T-helper 1 cell treated with Interleukin-12 subunit alpha and Interleukin-12 subunit beta and Interleukin-4 antibody, amounts not matched to agents 30 ng/mL and 1 ng/mL, for 36 hours (primary cell): ENCODE results near the gene TBX21. TPM values are rescaled to one million over a fixed set of nuclear protein-coding genes. Genes with fewer than 3 reads are reported as not detected.

Source experiments
- intact Hi-C: fragments of 100-400 bp; cut with micrococcal nuclease; formaldehyde crosslinking; loops from one replicate; pipeline ENCODE4 v1.15.1; 2024
- total RNA-seq: library from RNA; stranded (reverse); gene quantifications from 2 replicates; pipeline ENCODE4 v1.2.3, GENCODE V29; 2022

The TBX21 gene
- total RNA-seq, 1 donor from 2014 or later, result 51.3 TPM

DNA sequence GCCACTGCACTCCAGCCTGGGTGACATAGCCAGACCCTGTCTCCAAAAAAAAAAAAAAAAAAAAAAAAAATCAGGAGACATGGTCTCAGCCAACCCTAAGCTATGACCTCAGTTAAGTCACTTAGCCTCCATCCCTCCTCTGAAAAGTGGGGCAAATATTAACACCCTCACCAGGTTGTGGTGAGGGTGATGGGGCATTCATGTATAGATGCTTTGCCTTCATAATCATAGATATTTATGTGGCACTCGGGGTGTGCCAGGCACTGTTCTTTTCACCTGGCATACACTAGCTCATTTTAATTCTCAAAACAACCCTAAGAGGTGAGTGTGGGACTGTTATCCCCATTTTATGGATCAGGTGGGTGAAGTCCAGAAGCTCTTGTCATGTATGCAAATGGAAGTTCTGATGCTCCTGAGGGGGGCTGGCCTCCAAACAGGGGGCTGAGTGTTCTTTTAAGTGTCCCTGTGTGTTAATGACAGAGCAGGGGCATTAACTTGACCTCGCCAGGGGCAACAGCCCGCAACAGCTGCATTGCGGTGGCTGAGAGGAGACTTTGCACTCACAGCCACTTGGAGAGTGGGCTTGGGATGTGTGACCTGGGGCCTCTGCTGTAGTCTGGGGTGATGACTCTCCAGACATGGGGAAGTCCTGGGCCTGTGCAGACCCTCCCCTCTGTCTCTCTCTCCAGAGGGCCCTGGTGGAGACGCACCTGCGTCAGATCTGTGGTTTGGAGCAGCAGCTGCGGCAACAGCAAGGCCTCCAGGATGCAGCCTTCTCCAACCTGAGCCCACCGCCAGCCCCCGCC, 34.9 kb upstream of the TBX21 start:
- intact Hi-C loops, result loop anchor here (1.0 to 2.0 kb wide), 3 partner anchors 37 to 104 kb away; no protein-coding TSS in a partner anchor

DNA sequence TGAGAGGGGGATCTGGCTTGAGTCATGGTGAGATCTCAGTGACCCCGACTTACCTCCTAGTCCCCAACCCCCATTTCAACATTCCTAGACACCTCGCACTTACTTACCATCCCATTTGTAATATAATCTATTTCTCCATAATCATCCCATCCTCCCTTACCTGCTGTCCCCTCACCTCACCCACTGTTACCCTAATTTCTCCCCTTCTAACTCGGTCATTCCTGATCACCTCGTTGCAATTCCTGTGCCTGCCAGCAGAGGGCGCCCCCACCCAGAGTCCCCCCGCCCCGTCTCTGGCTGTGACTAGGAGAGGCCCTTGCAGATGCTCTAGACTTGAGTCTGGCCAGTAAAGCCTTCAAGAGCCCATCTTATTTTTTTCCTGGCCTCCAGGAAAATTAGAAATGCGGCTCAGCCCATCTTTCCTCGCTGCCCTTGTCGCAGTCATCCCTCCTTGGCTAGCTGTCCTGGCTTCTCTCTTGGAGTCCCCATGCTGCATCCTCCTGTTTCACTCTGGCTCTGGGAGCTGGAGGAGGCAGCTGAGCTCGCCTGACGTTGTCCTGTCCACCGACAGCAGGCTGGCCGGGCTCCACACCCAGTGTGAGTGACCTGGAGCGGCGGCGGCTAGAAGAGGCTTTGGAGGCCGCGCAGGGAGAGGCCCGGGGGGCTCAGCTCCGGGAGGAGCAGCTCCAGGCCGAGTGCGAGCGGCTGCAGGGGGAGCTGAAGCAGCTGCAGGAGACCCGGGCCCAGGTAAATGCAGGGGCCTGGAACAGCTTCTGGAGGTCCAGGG, 34.1 kb upstream of the TBX21 start:
- intact Hi-C loops, result loop anchor here (1.0 to 2.0 kb wide), 8 partner anchors 18 to 103 kb away; partner anchors contain the start of gene TBX21

DNA sequence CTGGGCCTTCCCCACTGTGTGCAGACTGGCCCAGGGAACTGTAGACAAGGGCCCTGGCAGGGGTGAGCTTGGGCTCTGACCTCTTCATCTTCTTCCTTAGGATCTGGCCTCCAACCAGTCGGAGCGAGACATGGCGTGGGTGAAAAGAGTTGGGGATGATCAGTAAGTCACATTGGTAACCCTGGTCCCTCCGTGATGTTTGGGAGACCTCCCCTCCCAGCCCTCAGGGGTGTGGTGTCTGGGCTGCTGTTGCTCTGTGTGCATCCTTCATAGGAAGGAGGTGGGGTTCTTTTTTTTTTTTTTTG, 33.5 kb upstream of the TBX21 start:
- intact Hi-C loops, result loop anchor here (1.0 to 2.0 kb wide), 6 partner anchors 18 to 91 kb away; partner anchors contain the start of gene TBX21

DNA sequence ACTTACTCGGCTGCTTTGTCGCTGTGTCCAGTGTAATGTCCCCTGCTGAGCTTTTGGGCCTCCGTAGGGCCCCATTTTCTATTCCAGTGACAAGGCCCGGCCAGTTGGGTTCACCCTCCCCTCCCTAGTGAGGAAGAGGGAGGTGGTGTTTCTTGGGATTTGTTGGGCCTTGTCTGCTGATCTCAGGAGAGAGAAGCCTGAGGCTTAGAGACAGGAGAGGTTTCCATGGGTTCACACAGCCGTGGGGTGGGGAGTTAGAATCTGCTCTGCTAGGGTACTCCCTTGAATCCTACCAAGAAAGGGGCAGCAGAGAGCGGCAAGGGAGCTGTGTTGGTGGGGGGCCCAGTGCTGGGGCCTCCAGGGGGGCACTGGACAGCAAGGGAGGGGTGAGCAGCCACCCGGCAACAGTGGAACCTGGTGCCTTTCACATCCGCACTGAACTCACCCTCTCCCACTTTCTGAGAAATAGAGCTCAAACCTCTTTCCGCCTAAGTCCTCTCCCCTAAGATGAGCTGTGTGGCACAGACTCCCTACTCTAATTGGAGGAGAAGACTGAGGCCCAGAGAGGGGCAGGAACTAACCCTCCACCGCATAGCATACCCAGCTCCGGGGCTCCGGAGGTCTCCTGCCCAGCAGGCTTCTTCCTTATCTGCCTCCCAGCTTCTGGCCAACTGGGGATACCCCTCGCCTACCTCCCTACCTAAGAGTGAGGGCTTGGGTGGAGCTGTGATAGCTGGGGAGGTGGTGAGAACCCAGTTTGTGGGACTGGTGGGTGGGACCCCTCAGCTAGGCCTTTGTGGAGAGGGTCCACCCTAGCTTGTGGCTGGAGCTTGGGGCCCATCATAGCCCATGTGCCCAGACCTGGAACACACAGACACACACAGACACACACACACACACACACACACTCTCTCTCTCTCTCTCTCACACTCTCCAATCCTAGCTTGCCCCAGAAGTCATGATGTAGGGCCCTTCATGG, 32.3 kb upstream of the TBX21 start:
- intact Hi-C loops, result no loop called here

DNA sequence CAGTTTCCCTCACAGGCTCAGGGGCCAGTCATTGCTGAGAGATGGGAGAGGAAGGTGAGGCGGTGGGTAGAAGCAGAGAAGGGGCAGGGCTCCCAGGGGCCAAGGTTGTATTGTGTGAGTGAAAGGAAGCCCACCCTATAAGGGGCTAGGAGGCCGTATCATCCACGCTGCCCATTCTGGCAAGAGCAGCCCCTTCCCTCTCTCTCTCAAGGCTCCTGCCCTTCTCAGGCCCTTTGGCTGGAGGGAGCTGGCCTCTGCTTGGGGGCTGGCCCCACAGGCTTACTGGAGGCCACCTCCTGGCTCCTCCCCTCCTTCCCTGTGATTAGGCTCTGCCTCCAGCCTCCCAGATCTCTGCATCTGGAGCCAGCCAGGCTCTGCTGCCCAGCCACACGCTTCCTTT, 31.4 kb upstream of the TBX21 start:
- intact Hi-C loops, result no loop called here

DNA sequence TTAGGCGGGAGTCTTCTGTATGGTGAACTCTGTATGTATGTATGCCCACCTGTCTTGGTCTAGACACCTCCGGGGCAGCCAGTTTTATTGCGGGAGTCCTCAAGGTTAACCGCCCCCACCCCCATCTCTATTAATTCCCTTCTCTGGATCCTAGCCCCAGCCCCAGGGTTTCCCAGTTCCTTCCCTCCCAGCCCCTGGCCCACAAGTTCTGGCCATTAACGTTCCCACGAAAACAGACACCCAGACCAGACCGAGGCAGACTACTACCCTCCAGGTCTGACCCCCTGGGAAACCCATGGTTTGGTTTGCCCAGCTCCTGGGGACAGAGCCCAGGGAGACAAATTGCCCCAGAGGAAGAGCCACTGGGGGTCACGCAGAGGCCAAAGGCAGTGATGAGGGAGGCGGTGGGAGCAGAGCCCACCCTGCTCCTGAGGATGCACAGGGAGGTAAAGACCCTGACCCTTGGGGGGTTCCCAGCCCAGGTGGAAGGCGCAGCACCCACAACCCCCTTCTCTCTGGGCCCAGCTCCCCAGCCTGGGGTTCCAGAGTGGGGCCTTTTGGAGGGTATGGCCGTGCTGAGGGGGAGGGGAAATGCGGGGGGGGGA, 30.5 kb upstream of the TBX21 start:
- intact Hi-C loops, result no loop called here

DNA sequence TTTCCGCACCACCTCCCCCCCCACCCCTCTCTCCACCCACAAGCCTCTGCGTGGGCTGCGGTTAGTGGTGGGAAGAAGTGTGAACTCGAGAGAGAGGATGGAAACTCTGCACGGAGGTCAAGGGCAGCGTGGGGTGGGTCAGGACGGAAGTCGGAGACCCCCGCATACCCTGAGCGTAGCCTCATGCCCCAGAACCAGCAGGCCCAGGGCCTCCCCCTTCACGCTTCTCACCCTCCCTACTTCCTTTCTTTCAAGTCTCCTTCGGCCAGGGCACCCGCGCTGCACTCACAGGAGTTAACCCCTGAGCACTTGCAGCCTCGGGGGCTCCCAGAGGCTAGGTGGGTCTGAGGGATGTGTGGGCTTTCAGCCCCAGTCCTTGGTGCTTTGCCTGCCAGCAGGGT, 29.8 kb upstream of the TBX21 start:
- intact Hi-C loops, result no loop called here

DNA sequence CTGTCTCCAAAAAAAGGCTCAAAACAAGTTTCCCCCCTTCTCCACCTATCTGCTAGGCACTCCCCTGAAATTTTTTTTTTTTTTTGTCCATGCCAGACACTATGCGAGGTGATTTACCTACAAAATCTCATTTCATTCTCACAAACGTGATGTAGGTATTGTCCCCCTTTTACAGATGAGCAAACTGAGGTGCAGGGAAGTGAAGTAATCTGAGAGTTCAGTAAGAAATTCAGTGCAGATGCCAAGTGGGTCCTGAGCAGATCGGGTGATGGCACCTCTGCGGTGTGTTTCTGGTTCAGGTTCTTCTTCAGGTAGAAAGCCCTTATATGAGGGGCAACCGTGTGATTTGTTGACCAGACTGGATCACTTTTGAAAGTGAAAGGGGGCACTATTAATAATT, 29.4 kb upstream of the TBX21 start:
- intact Hi-C loops, result no loop called here

DNA sequence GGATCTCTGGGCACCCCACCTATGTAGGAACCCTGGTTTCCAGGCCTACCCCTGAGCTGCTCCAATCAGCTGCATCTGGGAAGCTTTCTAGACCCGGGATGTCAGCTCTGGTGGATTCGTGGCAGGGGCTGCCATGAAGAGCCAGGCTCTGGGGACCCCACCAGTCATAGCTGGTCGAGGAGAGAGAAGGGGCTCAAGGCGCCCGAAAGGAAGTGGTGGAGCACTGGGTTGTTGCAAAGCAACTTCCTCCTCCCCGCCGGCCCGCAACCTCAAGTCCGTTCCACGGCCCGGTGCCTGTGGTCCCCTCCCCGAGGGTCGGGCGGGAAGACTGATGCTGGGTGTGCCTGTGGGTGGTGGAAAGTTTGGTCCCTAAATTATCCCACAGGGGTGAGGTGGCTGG, 28.9 kb upstream of the TBX21 start:
- intact Hi-C loops, result no loop called here

DNA sequence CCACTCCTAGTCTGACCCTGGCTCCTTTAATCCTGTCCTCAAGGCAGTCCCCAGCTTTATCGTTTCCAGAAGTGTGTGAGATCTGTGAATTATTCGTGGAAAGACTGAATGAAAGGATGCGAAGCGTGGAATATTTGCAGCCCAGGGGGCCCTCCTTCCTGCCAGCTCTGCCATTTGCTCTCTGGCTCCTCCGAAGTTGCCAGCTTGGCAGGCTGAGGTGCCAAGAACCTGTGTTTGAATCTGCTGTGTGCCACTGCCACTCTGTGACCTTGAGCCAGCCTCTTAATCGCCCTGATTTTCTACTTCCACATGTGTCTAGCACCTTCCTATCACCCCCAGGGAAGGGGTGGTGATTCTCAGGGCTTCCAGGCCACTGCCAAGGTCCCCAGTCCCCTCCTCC, 28.3 kb upstream of the TBX21 start:
- intact Hi-C loops, result loop anchor here (1.0 kb wide), 1 partner anchor 29 kb away; the partner anchor contains the start of gene TBX21

DNA sequence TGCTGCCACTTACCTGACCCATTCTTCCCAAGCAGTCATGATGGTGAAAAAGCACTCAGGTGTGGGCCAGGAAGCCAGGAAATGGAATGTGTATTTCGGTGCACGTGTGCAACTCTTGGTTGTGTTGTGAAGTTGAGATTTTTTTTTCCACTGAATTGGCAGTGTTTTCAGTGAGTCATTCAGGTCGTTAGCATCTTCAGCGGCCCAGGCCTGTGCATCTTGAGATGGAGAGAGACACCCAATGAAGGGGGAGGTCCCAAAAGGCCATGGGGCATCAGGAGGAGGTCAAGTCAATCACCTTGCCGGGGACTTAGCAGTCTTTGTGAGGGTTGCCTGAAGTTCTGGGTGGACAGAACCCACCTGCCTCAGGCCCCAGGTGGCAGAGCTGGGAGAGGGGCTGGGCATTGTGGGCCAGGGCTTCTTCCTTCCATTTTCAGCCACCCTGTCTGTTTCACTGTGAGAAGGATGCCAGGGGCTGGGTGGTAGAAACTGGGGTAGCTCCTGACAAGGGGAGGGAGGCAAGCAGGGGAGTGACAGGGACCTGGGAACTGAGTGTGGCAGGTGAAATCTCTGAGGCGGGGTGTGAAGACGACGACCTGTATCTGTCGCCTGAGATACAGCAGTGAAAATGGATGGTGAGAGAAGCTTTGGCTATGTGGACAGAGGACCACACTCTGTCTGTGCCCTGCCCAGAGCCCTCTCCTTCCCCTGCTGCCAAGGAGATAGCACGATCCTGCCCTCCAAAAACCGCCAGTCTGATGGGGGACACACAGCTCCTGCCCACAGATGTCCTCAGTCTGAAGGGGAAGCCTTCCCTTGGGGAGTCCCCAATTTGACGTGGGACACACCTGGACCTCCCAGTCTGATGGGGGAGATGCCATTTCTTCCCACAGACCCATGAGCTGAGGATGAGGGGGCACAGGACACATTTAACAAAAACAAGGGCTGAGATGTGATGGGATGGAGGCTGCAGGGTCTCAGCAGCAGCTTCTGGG, 27.2 kb upstream of the TBX21 start:
- intact Hi-C loops, result loop anchor here (1.0 kb wide), 2 partner anchors 15 to 27 kb away; partner anchors contain the start of gene TBX21

DNA sequence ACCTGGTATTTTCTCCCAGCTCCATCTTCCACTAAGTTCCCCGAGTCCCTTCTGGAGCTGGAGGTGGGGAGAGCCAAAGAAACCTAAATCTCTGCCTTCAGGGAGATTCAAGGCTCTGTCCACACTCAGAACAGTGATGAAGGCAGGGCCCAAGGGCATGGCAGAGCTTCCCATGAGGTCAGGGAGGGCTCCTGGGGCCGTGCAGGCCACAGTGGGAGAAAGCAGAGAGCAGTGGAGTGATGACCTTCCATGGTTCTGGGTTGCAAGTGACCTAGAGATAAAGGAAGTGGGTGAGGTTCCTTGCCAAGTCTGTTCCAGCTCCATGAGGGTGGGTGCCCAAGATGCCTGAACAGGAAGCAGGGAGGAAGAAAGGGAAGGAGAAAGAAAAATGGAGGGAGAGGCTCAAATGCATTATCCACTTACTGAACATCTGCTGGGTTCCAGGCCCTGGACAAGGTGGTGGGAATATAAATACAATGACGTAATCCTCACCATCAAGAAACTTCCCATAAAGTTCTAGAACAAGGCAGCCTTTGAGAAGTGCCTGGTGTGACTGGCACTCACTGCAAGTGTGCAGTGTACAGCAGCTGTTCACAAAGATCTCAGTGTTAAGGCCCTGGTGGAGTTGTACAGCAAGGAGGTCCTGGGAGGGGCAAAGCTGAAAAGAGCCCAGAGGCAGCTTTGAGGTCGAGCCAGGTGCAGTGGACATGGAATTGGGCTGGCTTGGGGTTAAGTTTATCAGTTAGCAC, 25.8 kb upstream of the TBX21 start:
- intact Hi-C loops, result no loop called here

DNA sequence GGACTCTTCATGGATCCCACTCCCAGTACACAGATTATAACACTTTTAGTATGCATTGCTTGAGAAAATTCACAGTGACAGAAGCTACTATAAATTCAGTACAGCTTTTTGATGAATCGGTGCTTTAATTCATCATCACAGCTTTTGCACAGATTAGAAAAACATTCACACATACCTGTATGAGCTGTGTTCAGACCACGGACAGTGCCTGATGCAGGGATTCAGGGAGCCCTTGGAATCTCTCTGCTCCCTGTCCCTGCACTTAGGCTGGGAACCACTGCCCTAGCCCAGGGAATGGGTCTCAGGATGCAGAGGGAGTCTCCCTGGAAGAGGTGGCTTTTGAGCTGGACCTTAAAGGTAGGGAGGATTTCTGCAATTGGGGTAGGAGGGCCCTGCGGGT, 25.2 kb upstream of the TBX21 start:
- intact Hi-C loops, result no loop called here

DNA sequence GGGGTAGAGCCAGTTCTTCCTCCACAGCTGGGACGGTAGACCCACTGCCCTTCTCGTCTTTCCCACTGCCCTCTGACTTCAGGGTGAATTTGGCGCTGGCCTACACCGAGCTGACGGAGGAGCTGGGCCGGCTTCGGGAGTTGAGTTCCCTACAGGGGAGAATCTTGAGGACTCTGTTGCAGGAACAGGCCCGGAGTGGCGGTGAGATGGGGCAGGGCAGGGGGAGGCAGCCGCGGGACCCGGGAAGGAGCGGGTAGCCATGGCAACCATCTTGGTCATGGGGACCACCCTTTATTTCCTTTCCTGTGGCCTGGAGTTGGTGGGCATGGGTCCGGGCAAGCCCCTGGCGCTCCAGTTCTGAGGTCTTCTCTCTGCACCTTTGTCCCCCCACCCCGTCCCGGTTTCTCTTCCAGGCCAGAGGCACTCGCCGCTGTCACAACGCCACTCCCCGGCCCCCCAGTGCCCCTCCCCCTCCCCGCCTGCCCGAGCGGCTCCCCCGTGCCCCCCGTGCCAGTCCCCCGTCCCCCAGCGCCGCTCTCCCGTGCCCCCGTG, 24.6 kb upstream of the TBX21 start:
- intact Hi-C loops, result no loop called here

DNA sequence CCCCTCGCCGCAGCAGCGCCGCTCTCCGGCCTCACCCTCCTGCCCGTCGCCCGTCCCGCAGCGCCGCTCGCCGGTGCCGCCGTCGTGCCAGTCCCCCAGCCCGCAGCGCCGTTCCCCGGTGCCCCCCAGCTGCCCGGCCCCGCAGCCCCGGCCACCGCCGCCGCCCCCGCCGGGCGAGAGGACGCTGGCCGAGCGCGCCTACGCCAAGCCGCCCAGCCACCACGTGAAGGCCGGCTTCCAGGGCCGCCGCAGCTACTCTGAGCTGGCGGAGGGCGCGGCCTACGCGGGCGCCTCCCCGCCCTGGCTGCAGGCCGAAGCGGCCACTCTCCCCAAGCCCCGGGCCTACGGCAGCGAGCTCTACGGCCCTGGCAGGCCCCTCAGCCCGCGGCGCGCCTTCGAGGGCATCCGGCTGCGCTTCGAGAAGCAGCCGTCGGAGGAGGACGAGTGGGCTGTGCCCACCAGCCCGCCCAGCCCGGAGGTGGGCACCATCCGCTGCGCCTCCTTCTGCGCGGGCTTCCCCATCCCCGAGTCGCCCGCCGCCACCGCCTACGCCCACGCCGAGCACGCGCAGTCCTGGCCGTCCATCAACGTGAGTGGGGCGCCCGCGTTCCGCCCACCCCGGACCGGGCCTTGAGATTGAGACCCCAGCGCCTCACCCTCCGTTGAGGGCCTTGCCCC, 24.0 kb upstream of the TBX21 start:
- intact Hi-C loops, result no loop called here

DNA sequence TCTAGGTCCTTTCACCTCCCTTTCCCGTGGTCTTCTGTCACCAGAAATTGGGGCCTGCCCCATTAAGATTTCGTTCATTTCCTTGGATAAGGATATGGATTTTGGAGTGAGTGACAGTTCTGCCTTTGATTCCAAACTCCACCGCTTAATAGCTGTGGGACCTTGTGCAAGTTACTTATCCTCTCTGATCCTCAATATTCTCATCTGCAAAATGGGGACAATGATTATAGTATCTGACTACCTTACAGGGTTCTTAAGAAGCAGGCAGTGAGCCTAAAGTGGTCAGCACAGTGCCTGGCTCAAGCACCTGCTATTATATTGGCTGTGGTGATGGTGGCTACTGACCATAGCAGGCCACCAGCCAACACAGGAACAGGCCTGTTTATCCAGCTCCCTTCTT, 23.4 kb upstream of the TBX21 start:
- intact Hi-C loops, result no loop called here

DNA sequence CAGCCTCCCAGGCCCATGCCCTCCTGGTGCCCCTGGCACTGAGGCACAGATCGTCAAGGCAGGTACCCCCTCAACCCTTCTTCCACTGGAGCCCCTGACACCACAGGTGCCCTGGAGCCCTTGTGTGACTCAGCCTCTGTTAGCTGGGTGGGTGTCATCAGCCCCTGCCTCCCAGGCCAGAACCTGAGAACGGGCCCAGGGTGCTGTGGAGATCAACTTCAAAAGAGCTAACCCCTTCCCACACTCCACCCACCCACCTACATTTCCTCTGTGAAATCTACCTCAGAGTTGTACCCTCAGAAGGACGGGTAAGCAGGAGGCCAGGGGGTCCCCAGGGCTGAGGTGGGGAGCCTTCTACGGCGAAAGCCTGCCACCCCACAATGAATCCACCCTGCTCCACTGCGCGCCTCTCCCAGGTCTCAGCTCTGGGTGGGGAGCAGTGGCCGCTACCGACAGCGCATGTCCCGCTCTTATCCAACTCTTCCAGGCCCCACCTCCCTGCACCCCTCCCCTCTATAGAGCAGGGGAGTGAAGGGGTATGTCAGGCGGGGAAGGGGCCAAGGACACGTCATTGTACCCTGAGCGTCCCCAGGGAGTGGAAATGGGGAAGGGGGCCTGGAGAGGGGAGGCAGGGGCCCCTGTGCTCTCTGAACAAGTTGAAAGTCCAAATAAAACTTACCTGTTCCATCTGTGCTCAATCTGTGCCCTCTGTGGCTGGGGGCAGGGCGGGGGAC, 21.5 kb upstream of the TBX21 start:
- intact Hi-C loops, result no loop called here
